K562 (cell line): ENCODE data around the gene C17orf113. TPM values are rescaled to one million over a fixed set of nuclear protein-coding genes. Genes with fewer than 3 reads are reported as not detected.
A peak's percentile ranks its signal among the peaks of the same experiment; 100 is the strongest.

Source experiments
- ARHGAP35 ChIP-seq: fragments of 450-650 bp; IDR thresholded peaks from 2 replicates; pipeline ENCODE4 v1.6.1; 2018; ENCODE audit not compliant: partially characterized antibody
- ARID1B ChIP-seq: fragments of 450-650 bp; IDR thresholded peaks from 2 replicates; pipeline ENCODE4 v1.6.1; 2016; ENCODE audit warnings: antibody characterized with exemption, mild to moderate bottlenecking, inconsistent platforms
- CGGBP1 ChIP-seq: fragments of 250-450 bp; sonication (Bioruptor Pico); IDR thresholded peaks from 2 replicates; pipeline ENCODE4 v1.9.0; 2021; ENCODE audit warnings: mild to moderate bottlenecking
- DPF2 ChIP-seq: fragments of 450-650 bp; IDR thresholded peaks from 2 replicates; pipeline ENCODE4 v1.6.1; 2016
- E2F5 ChIP-seq: sonication (generic); formaldehyde crosslinking; IDR thresholded peaks from 2 replicates; pipeline ENCODE4 v1.8.0; 2022; ENCODE audit warnings: mild to moderate bottlenecking, missing genetic modification reagents
- GTF2F1 ChIP-seq: IDR thresholded peaks from 2 replicates; pipeline ENCODE4 v1.6.1; 2011; ENCODE audit warnings: low read depth, low read length, improper control_type of control experiment
- NCOA4 ChIP-seq: fragments of 450-650 bp; IDR thresholded peaks from 2 replicates; pipeline ENCODE4 v1.6.1; 2018; ENCODE audit warnings: mild to moderate bottlenecking; ENCODE audit not compliant: partially characterized antibody
- NFXL1 ChIP-seq: fragments of 450-650 bp; formaldehyde crosslinking; IDR thresholded peaks from 2 replicates; pipeline ENCODE4 v1.4.0; 2021; ENCODE audit warnings: mild to moderate bottlenecking
- RERE ChIP-seq: sonication (generic); formaldehyde crosslinking; IDR thresholded peaks from 2 replicates; pipeline ENCODE4 v1.8.0; 2023; ENCODE audit warnings: missing genetic modification reagents, mild to moderate bottlenecking, borderline replicate concordance
- RREB1 ChIP-seq: fragments of 250-450 bp; sonication (Bioruptor Pico); IDR thresholded peaks from 2 replicates; pipeline ENCODE4 v1.4.0; 2020
- SMARCA4 ChIP-seq: fragments of 450-650 bp; IDR thresholded peaks from 2 replicates; pipeline ENCODE4 v1.6.1; 2016
- TRIM24 ChIP-seq, 2 experiments: fragments of 450-650 bp; IDR thresholded peaks; 2 replicates each; pipeline ENCODE4 v1.6.1; 2016
- WHSC1 ChIP-seq: IDR thresholded peaks from one replicate; pipeline ENCODE4 v1.6.1; 2012; ENCODE audit warnings: low read length, control low read depth, inconsistent platforms
- ZNF143 ChIP-seq: sonication (generic); formaldehyde crosslinking; IDR thresholded peaks from 2 replicates; pipeline ENCODE4 v1.9.0; 2022; ENCODE audit warnings: mild to moderate bottlenecking, missing genetic modification reagents
- ZNF311 ChIP-seq: fragments of 250-450 bp; sonication (Bioruptor Pico); IDR thresholded peaks from 2 replicates; pipeline ENCODE4 v1.4.0; 2020; ENCODE audit warnings: mild to moderate bottlenecking, moderate library complexity
- polyA plus RNA-seq, 8 experiments: library from polyadenylated mRNA; depleted of rRNA in 4 of 8; stranded (reverse) in 5 of 8; unstranded in 3 of 8; fragments of >200 nt; fragmentation: Nextera tagmentation in 2 of 8; fragmentation: Illumina TruSeq in 1 of 8; extraction: Ambion mirVana in 2 of 8; extraction: Trizol in 1 of 8; gene quantifications; 2 replicates each; pipeline versions ENCODE4 v1.2.1 to v1.2.3, GENCODE V29; 2011 to 2014; ENCODE audit warnings: inconsistent platforms in 1 of 8, missing spikeins in 1 of 8
- total RNA-seq, 7 experiments: library from RNA; depleted of rRNA in 6 of 7; stranded (reverse); fragments of >200 nt in 6 of 7; fragmentation: Illumina TruSeq in 2 of 7; extraction: Trizol in 2 of 7; gene quantifications; 2 replicates each; pipeline versions ENCODE4 v1.2.1 to v1.2.3, GENCODE V29; 2011 to 2021; ENCODE audit warnings: low replicate concordance in 1 of 7

Gene C17orf113
- total and polyA plus RNA-seq, 9 of the 15 experiments (the other 6 are each of a cell fraction or from before 2014, with no cell fraction given): 0.10 to 1.2 (median 0.31) TPM

- TF ChIP-seq RERE (CRISPR knock-in tag) (no peak), ZNF311 (CRISPR knock-in tag) (no peak), TRIM24 (IDR thresholded peaks at IDR 0.05) (no peak), ARID1B (peak; percentile 49), RREB1 (CRISPR knock-in tag) (0 out of 2 replicates have a peak, but pooled peaks have one; percentile 13), SMARCA4 (no peak), WHSC1 (no peak), ARHGAP35 (no peak), DPF2 (peak; percentile 29; the same call in 1 of the 2 replicates), GTF2F1 (no peak), E2F5 (no peak), NFXL1 (CRISPR knock-in tag) (no peak), ZNF143 (CRISPR knock-in tag) (no peak), CGGBP1 (CRISPR knock-in tag) (no peak), NCOA4 (no peak)
Observed at GRCh38 chr17:42090964-42091790, 40.8 kb upstream of the C17orf113 start (continued).
